Left ventricle myocardium superior (tissue), 1 donor: ENCODE data around the gene MRPL55. TPM values are rescaled to one million over a fixed set of nuclear protein-coding genes. Genes with fewer than 3 reads are reported as not detected.

Experiments used
- ATAC-seq: fragments of 200-7000 bp; cut with Tn5 transposase; one replicate; pipeline ENCODE4 v1.9.1; 2020; ENCODE audit warnings: mild to moderate bottlenecking, moderate library complexity
- DNase-seq: peaks from one replicate; pipeline ENCODE4 v3.0.0-alpha.2; 2020
- intact Hi-C: fragments of 100-400 bp; cut with micrococcal nuclease; formaldehyde crosslinking; loops from one replicate; pipeline ENCODE4 v1.11.0; 2022
- microRNA-seq: library from miRNA; unstranded; fragments of <30 nt; microRNA quantifications from one replicate; pipeline ENCODE4 v1.2.0, GENCODE V29; 2020; ENCODE audit warnings: borderline number of aligned reads
- total RNA-seq: library from RNA; stranded (reverse); fragmentation: NEBNext Ultra II Directional; extraction: Animal tissue kit (Norgen Biotek cat#: 25700); gene quantifications from one replicate; pipeline ENCODE4 v1.2.1, GENCODE V29; 2021
- donor health status: DM: no; HTN: yes; CAD: no; lungs with severe emphysema.

Gene MRPL55
- total RNA-seq, 1 donor from 2014 or later, result 58.6 TPM

DNA sequence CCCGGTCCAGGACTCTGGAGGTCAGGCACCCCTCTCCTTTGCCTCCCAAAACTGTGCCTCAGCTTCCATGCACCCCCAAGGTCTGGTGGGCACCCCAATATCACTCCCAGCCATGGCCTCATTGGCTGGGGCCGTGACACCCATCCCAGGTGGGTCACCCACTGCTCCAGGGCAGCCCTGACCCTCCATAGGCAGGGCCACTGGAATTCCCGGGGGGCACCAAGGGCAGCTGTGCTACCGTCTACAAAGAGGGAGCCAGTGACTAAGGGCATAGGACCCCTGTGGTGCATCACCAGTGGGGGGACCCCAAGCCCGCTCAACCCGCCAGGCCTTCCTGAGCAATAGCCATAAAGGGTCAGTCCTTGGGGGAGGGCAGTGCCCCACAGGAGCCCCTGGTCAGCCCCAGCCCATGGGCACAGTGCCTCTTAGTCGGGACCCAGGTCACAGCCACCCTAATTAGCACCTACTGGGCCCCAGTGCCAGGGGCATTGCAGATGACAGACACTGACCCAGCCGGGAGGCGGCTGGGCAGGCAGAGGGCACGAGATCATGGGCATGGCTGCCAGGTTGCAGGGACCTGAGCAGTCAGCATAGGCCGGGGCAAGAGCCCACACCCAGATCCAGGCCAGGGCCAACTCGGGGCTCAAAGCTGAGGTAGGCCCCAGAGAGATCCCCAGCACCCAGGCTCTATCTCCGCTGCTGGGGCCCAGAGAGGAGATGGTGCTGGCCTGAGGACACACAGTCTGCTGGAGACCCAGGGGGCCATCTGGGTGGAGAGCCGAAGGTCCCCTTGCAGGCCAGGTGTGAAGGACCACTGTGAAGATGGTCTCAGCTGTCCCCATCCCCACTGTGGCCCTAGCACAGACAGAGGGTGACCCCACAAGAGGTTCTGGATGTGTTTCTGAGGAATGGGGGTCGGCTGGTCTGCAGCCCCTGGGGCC is 45.6 kb downstream of the MRPL55 start:
- intact Hi-C loops, result no loop called here
- DNase-seq (no peak), ATAC-seq (no peak)

GRCh38 chr1:228062812-228063211 is 46.3 kb downstream of the MRPL55 start:
- DNase-seq, result no peak
- no peak for ATAC-seq
- intact Hi-C loops, result no loop called here

DNA sequence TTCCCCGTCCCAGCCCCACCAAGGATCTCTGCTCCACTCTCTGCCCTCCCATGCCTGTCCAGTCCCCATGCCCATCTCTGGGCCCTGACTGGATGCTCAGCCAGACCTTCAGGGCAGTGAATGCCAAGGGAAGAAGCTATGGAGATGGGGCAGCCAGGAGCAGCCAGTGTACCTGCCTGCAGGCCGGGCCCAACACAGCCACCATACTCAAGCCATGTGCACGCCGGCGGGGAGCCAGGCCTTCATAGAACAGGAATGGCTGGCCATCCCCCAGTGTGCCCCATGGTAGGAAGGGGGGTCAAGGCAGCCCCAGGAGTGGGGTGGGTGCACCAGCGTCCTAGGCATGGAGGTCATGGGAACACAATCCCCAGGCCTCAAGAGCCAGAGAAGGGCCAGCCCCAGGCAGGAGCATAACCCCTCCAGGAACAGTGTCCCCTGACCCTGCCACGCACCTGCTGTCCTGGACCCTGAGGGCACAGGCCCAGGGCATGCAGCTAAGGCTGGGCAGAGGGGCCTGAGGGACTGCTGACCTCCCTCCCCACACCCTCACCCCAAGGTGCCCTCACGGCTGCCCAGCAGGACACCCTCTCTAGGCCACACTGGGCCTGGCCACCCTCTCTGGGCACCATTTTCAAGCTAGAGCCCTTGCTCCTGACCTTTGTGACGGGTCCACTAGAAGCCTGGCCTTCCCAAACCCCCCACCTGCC is 46.9 kb downstream of the MRPL55 start:
- intact Hi-C loops, result no loop called here
- ATAC-seq, result no peak

DNA sequence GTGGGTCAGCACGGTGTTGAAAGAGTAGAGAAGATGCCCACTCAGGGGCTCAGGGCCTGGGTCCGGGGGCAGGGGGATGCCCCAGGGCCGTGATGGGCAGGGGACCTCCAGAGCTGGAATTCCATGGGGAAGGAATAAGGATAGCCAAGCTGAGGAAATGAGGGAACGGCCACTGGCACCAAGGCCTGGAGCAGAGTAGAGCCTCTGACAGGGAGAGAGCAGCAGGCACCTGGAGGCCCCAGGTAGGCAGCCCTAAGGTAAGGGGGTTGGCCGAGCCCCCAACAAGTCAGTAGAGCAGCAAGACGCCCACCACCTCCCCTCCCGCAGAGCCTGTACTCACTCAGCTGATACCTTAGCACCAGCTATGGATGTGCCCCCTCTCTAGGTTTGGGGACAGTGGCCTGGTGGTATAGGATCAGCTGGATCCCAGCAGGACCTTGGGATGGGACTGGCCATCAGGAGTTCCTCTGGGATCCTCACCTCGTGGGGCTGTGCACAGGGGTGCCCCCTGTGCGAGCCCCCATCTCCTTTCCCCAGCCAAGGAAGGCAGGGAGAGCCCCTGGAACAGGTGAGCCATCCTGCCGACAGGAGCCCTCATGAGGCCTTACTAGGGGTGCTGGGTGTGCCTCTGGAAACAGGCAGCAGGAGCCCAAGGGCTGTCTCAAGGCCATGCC is 47.6 kb downstream of the MRPL55 start:
- ATAC-seq (no peak), DNase-seq (peak; percentile 13)
- intact Hi-C loops, result no loop called here

More for the DNA sequence above, 46.9 kb downstream of the MRPL55 start:
- DNase-seq, result no peak

DNA sequence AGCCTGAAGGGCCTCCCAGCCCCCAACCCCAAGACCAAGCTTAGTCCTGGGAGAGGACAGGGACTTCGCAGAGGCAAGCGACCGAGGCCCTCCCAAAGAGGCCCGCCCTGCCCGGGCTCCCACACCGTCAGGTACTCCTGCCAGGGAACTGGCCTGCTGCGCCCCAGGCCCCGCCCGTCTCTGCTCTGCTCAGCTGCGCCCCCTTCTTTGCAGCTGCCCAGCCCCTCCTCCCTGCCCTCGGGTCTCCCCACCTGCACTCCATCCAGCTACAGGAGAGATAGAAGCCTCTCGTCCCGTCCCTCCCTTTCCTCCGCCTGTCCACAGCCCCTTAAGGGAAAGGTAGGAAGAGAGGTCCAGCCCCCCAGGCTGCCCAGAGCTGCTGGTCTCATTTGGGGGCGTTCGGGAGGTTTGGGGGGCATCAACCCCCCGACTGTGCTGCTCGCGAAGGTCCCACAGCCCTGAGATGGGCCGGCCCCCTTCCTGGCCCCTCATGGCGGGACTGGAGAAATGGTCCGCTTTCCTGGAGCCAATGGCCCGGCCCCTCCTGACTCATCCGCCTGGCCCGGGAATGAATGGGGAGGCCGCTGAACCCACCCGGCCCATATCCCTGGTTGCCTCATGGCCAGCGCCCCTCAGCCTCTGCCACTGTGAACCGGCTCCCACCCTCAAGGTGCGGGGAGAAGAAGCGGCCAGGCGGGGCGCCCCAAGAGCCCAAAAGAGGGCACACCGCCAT is 48.5 kb downstream of the MRPL55 start:
- DNase-seq, result peak; percentile 24
- intact Hi-C loops, result no loop called here
- ATAC-seq, result no peak

DNA sequence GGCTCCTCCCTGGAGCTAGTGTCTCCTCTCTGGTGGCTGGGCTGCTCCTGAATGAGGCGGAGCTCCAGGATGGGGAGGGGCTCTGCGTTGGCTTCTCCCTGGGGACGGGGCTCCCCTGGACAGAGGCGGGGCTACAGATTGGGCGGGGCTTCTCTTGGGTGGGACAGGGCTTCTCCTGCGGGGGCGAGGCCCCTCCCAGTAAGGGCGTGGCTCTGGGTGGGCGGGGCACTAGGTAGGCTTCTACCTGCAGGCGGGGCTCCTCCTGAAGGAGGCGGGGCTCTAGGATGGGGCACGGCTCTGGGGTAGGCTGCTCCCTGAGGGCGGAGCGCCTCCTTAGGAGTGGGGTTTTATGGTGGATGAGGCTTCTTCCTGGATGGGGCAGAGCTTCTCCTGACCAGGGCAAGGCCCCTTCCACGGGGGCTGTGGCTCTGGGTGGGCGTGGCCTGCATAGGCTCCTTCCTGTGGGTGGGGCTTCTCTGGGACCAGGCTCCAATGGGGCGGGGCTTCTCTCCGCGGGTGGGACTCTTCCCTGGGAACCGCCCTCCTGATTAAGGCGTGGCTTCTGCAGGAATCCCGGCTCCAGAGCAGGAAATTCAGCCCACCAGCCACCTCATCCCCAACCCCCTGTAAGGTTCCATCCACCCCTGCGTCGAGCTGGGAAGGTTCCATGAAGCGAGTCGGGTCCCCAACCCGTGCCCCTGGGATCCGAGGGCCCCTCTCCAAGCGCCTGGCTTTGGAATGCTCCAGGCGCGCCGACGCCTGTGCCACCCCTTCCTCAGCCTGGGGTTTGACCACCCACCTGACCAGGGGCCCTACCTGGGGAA is 49.3 kb downstream of the MRPL55 start:
- DNase-seq, result peak; percentile 41
- intact Hi-C loops, result no loop called here
- peak; percentile 47 for ATAC-seq

GRCh38 chr1:228058949-228059633 is 50.0 kb downstream of the MRPL55 start:
- DNase-seq (peak; percentile 32), ATAC-seq (no peak)
- intact Hi-C loops, result no loop called here

DNA sequence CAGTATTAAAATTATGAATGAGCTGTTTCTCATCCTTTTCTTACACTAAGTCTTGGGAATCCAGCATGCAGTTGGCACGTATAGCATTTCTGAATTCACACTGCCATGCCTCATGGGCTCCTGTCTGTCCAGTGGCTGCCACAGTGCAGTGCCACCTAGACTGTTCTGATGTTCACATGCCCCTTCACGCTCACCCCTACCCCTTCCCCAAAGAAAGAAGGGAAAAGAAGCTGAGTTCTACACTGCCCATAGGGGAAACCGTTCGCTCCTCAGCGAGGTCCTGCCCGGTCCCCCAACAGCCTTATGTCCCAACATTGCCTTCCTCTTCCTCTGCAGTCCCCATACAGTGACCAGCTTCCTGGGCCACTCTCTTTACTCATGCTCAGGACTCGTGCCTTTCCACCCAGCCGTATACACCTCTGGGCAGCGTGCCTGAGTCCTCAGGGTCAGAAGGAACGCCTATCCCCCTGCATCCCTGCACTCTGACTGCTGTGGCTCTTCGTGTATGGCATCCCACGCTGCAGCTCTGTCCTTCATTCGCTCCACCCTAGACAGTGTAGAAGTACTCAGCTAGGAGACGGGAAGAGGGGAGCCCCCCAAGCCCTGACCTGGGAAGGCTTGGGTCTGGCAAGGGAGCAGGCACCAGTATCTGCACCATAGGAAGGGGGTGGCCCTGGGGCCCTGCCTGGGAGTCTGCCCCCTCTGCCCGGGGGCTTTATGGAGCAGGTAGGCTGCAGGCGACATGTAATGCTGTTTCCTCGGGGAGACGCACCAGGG is 50.7 kb downstream of the MRPL55 start:
- intact Hi-C loops, result no loop called here
- no peak for ATAC-seq
- DNase-seq, result no peak

Small RNAs within 50 kb of the gene (microRNA-seq; reads per million reads assigned to microRNA genes)
- not detected for gene MIR3620

Other genes with a start within 250 kb of the MRPL55 start
- 2.5 TPM for gene WNT9A, start 161.4 kb downstream of the MRPL55 start, total RNA-seq
- not detected for gene WNT3A, start 102.3 kb downstream of the MRPL55 start, total RNA-seq
- gene ARF1, start 26.6 kb downstream of the MRPL55 start, total RNA-seq, result 285 TPM
- 10.5 TPM for gene C1orf35, start 6.0 kb downstream of the MRPL55 start, total RNA-seq
- 175 TPM for gene GUK1, start 31.0 kb upstream of the MRPL55 start, total RNA-seq
- 1.7 TPM for gene GJC2, start 40.6 kb upstream of the MRPL55 start, total RNA-seq
- 11.2 TPM for gene IBA57, start 56.5 kb upstream of the MRPL55 start, total RNA-seq
- gene OBSCN, start 98.7 kb upstream of the MRPL55 start, total RNA-seq, result 316 TPM